T-helper 2 cell treated with Interferon-gamma antibody and Interleukin-4, amounts not matched to agents 5 μg/mL and 100 μg/mL, for 36 hours (primary cell): ENCODE results near the gene NBEAL1.
"Not testable (repeated sequence)": the region's sequence is repeated elsewhere in the genome, so short reads cannot be mapped to it uniquely, and the experiment has no call there.

ENCODE experiments used
- DNase-seq: peaks from one replicate; pipeline ENCODE4 v3.0.0; 2021; ENCODE audit warnings: low spot score
- H3K27ac Mint-ChIP-seq: one replicate; pipeline ENCODE4 v1.8.0; 2021; ENCODE audit warnings: mild to moderate bottlenecking, mixed read lengths
- H3K27me3 Mint-ChIP-seq: one replicate; pipeline ENCODE4 v1.8.0; 2021; ENCODE audit warnings: low read depth, mixed read lengths
- H3K36me3 Mint-ChIP-seq: one replicate; pipeline ENCODE4 v1.8.0; 2021; ENCODE audit warnings: low read depth, mixed read lengths
- H3K4me1 Mint-ChIP-seq: one replicate; pipeline ENCODE4 v1.8.0; 2021; ENCODE audit warnings: low read depth, mixed read lengths
- H3K4me3 Mint-ChIP-seq: one replicate; pipeline ENCODE4 v1.8.0; 2022; ENCODE audit warnings: mild to moderate bottlenecking, moderate library complexity, mixed read lengths
- H3K9me3 Mint-ChIP-seq: one replicate; pipeline ENCODE4 v1.8.0; 2021; ENCODE audit warnings: mixed read lengths

Gene NBEAL1

DNA sequence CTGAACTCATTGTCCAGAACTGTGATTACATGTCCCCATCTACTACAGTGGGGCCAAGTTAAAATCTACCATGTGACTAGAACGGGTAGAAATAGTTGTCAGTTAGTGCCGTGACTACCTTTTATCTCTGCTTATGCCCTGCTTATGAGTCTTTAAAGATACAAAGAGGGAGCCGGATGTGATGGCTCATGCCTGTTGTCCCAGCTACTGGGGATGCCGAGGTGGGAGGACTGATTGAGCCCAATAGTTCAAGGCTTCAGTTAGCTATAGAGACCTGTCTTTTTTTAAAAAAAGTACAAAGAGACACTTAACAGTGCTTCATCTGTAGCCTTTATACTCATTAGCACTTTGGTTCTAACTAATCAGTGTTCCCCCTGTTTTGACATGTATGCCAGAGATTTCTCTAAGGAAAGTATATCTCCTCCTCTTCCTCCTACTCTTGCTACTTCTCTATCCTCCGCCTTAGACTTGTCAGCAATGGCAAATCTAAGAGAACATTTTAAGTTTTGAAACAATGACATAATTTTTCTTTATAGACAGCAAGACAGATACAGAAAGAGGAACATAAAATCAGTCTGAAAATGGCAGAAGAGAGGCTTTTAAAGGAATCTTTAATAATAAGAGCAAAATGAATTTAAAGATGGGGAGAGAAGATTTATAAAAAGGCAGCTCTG is 45.0 kb downstream of the NBEAL1 start:
- Mint-ChIP-seq H3K9me3 (no peaks in the 10 kb centered on the region), H3K4me3 (no peak overlapping the region), H3K4me1 (no peaks in the 10 kb centered on the region), H3K36me3 (peaks cover 3% of the 10 kb centered on the region), H3K27me3 (no peaks in the 10 kb centered on the region), H3K27ac (no peak overlapping the region)
- DNase-seq: no peak

DNA sequence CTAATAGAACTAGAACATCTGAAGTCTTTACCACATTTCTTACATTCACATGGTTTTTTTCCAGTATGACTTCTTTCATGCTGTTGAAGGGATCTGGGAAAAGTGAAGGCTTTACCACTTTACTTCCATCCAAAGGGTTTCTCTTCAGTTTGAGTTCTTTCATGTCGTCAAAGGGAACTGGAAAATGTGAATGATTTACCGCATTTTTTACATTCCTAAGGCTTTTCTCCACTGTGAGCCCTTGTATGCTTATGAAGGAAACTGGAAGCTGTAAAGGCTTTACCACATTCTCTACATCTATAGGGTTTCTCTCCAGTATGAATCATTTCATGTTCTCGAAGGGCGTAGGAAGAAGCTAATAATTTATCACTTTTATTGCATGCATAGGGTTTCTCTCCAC is 46.7 kb downstream of the NBEAL1 start:
- Mint-ChIP-seq H3K4me1 (no peaks in the 10 kb centered on the region), H3K36me3 (peaks cover 3% of the 10 kb centered on the region), H3K9me3 (no peaks in the 10 kb centered on the region), H3K27me3 (no peaks in the 10 kb centered on the region), H3K27ac (no peak overlapping the region), H3K4me3 (no peak overlapping the region)
- DNase-seq: no peak

DNA sequence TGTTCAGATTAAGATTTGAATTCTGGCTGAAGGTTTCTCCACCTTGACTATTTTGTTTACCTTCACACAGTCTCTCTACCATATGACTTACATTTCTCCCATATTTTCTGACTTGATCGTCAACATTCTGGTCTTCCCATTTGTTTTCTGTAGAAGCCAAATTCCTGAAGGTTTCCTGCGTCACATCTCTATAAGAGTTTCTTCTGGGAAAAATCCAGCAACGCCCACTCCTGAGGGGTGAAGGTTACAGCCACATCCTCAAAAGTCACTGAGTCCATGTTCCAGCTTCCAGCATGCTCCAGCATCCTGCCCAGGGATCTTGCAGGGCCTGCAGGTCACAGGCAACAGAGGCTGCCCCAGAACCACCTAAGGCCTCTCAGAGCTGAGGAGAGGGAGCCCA is 47.5 kb downstream of the NBEAL1 start:
- H3K4me3 Mint-ChIP-seq: no peak overlapping the region
- no peaks in the 10 kb centered on the region for H3K4me1 Mint-ChIP-seq
- H3K9me3 Mint-ChIP-seq: no peaks in the 10 kb centered on the region
- peaks cover 3% of the 10 kb centered on the region for H3K36me3 Mint-ChIP-seq
- no peak overlapping the region for H3K27ac Mint-ChIP-seq
- no peaks in the 10 kb centered on the region for H3K27me3 Mint-ChIP-seq
- DNase-seq: no peak

DNA sequence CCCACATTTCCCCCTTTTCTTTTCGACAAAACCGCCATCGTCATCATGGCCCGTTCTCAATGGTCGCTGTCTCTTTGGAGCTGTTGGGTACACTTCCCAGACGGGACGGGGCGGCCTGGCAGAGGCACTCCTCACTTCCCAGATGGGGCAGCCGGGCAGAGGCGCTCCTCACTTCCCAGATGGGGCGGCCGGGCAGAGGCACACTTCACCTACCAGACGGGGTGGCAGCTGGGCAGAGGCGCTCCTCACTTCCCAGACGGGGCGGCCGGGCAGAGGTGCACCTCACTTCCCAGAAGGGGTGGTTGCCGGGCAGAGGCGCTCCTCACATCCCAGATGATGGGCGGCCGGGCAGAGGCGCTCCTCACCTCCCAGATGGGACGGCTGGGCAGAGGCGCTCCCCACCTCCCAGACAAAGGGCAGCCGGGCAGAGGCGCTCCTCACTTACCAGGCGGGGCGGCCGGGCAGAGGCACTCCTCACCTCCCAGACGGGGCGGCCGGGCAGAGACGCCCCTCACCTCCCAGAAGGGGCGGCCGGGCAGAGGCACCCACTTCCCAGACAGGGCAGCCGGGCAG is 51.9 kb downstream of the NBEAL1 start:
- H3K4me3 Mint-ChIP-seq, H3K36me3 Mint-ChIP-seq, DNase-seq, H3K9me3 Mint-ChIP-seq, H3K4me1 Mint-ChIP-seq, H3K27me3 Mint-ChIP-seq, H3K27ac Mint-ChIP-seq: not testable (repeated sequence)

DNA sequence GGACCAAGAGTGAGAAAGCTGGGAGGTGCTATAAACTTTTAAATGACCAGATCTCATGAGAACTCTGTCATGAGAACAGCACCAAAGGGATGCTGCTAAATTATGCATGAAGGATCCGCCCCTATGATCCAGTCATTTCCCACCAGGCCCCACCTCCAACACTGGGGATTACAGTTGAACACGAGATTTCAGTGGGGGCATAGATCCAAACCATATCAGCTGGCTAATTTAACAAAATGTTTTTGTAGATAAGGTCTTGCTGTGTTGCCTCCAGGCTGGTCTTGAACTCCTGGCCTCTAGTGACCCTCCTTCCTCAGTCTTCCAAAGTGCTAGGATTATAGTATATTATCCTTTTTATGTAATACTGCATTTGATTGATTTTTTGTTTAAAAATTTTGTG is 56.0 kb downstream of the NBEAL1 start:
- H3K9me3 Mint-ChIP-seq: no peaks in the 10 kb centered on the region

DNA sequence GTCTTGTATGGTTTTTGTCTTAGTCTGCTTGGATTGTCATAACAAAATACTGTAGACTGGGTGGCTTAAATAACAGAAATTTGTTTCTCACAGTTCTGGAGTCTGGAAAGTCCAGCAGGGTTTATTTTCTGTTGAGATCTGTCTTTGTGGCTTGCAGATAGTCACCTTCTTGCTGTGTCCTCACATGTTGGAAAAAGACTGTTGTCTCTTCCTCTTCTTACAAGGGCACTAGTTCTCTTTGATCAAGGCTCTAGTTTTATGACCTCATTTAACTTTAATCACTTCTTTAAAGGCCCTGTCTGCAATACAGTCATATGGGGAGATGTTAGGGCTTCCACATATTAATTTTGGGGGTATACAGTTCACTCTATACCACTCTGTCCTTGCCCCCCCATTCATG is 56.5 kb downstream of the NBEAL1 start:
- no peak for DNase-seq
- Mint-ChIP-seq H3K36me3 (peaks cover 4% of the 10 kb centered on the region), H3K9me3 (no peaks in the 10 kb centered on the region), H3K27ac (no peak overlapping the region), H3K27me3 (no peaks in the 10 kb centered on the region), H3K4me1 (peaks cover 6% of the 10 kb centered on the region), H3K4me3 (no peak overlapping the region)

More for the DNA sequence above, 56.0 kb downstream of the NBEAL1 start:
- no peak for DNase-seq
- Mint-ChIP-seq H3K36me3 (peaks cover 4% of the 10 kb centered on the region), H3K4me3 (no peak overlapping the region), H3K27ac (no peak overlapping the region), H3K4me1 (peaks cover 6% of the 10 kb centered on the region), H3K27me3 (no peaks in the 10 kb centered on the region)

DNA sequence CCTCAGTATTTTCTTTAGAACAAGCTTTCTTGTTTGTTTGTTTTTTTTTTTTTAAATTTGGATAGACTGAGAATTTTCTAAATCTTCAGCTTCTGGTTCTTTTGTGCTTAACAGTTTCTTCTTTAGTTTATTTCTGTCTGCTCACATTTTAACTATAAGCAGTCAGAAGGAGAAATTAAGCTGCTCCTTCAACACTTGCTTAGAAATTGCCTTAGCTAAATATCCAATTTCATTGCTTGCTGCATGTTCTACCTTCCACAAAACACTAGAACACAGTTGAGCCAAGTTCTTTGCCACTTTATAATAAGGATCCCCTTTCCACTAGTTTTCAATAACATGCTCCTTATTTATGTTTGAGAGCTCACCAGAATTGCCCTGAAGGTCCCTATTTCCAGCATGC is 57.7 kb downstream of the NBEAL1 start:
- Mint-ChIP-seq H3K27me3 (no peaks in the 10 kb centered on the region), H3K4me3 (no peak overlapping the region), H3K9me3 (no peaks in the 10 kb centered on the region), H3K36me3 (peaks cover 4% of the 10 kb centered on the region), H3K4me1 (peaks cover 6% of the 10 kb centered on the region), H3K27ac (no peak overlapping the region)
- DNase-seq: no peak

DNA sequence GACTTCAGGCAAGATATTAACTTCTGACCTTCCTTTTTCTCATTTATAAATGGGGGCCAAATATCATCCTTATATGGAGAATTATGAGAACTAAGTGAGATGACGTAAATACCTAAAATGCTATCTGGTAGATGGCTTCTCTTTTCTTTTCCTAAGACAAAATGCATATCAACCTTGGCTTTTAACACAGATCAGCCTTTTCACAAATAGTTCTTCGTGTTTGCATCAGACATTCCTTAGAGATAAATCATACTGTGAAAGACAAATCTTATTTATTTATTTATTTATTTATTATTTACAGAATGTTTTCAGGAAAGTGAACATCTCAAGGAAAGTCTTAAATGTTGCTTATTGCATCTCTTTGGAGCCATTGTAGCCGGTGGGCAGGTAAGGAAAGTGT is 62.8 kb downstream of the NBEAL1 start:
- Mint-ChIP-seq H3K36me3 (peaks cover 1% of the 10 kb centered on the region), H3K4me3 (no peak overlapping the region), H3K4me1 (no peaks in the 10 kb centered on the region), H3K9me3 (no peaks in the 10 kb centered on the region), H3K27me3 (no peaks in the 10 kb centered on the region), H3K27ac (no peak overlapping the region)
- no peak for DNase-seq

DNA sequence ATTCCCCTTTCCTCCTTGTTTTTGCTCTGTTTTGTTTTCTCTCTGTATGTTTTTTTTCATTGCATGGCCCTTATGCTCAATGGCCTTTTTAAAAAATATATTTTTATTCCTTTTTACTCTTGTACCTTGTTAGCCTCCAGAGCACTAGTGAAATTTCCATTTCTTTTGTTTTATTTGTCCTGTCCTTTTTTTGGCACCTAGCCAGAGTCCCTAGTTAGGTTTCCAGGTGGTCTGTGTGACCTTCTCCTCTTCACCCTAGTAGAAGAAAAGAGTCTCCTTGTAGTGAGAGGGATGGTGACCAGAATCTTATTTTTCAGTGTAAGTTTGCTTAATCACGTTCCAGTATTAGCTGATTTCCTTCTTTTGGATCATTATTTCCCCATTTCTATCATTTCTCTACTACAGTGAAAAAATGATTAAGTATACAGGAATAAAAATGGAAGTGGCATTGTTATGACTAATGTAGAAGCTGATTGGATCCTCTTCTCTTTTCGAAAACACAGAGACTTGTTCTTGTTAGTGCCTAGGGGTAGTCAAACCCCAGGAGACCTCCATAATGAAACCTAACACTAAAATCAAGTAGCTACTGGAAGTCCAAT is 65.9 kb downstream of the NBEAL1 start:
- Mint-ChIP-seq H3K36me3 (no peaks in the 10 kb centered on the region), H3K9me3 (no peaks in the 10 kb centered on the region), H3K27ac (no peak overlapping the region), H3K4me3 (no peak overlapping the region), H3K27me3 (no peaks in the 10 kb centered on the region), H3K4me1 (peaks cover 15% of the 10 kb centered on the region)
- no peak for DNase-seq

DNA sequence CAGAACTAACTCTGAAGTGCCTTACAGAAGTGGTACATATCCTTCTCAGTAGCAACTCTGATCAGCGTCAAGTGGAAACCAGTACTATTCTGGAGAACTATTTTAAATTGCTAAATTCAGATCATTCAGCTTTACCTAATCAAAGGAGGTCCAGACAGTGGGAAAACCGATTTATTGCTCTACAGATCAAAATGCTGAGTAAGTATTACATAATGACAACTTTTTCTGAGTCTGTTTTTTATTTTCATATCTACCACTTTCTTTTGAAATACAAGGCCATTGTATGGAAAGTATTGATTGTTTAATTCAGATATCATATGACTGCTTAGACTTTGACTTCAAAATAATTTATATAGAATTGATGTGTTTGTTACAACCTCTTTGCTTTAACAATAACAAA is 68.7 kb downstream of the NBEAL1 start:
- DNase-seq: no peak
- H3K27ac Mint-ChIP-seq: no peak overlapping the region
- no peak overlapping the region for H3K4me3 Mint-ChIP-seq
- no peaks in the 10 kb centered on the region for H3K9me3 Mint-ChIP-seq
- H3K36me3 Mint-ChIP-seq: peaks cover 2% of the 10 kb centered on the region
- peaks cover 15% of the 10 kb centered on the region for H3K4me1 Mint-ChIP-seq
- no peaks in the 10 kb centered on the region for H3K27me3 Mint-ChIP-seq

DNA sequence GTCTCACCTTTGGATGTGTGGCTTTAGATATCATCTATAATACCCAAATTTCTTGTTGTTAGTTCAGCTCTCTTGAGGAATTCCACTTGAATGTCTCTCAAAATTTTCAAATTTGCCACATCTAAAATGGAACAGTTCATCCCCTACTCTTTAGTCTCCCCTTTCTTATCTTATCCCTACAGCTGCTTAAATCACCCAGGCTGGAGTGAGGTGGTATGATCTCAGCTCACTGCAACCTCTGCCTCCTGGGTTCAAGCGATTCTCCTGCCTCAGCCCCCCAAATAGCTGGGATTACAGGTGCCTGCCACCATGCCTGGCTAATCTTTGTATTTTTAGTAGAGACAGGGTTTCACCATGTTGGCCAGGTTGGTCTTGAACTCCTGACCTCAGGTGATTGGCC is 71.7 kb downstream of the NBEAL1 start:
- H3K9me3 Mint-ChIP-seq, DNase-seq, H3K27me3 Mint-ChIP-seq, H3K36me3 Mint-ChIP-seq, H3K27ac Mint-ChIP-seq, H3K4me3 Mint-ChIP-seq: not testable (repeated sequence)
- H3K4me1 Mint-ChIP-seq: peaks cover 15% of the 10 kb centered on the region

DNA sequence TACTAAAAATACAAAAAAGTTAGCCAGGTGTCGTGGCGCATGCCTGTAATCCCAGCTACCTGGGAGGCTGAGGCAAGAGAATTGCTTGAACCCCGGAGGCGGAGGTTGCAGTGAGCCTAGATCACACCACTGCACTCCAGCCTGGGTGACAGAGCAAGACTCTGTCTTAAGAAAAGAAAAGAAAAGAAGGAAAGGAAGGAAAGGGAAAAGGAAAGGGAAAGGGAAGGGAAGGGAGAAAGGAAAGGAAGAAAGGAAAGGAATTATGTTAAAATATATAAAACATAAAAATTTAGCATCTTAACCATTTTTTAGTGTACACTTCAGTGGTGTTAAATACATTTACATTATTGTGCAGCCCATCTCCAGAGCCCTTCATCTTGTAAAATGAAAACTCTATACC is 76.0 kb downstream of the NBEAL1 start:
- not testable (repeated sequence) for H3K27ac Mint-ChIP-seq, H3K4me1 Mint-ChIP-seq, H3K27me3 Mint-ChIP-seq, H3K9me3 Mint-ChIP-seq, DNase-seq, H3K4me3 Mint-ChIP-seq, H3K36me3 Mint-ChIP-seq

DNA sequence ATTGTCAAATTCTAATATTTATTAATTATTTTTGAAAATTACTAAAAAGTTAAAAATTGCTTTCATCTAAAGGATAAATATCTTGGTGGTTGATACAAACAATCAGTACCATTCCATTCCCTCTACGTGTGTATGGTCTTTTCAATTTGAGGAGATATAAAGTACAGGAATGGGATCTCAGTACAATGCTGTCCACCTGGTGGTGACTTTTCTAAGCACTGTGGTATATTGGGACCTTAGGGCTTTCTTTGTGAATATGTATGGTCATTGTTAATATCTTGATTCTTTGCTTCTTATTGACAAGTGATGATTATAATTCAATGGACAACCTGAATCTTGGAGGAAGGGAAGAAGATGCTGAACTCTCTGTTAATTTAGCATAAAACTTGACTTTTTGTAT is 83.1 kb downstream of the NBEAL1 start:
- H3K27ac Mint-ChIP-seq: no peak overlapping the region
- no peak overlapping the region for H3K4me3 Mint-ChIP-seq
- H3K27me3 Mint-ChIP-seq: no peaks in the 10 kb centered on the region
- peaks cover 15% of the 10 kb centered on the region for H3K36me3 Mint-ChIP-seq
- DNase-seq: no peak
- H3K9me3 Mint-ChIP-seq: peaks cover 4% of the 10 kb centered on the region
- H3K4me1 Mint-ChIP-seq: peaks cover 2% of the 10 kb centered on the region

DNA sequence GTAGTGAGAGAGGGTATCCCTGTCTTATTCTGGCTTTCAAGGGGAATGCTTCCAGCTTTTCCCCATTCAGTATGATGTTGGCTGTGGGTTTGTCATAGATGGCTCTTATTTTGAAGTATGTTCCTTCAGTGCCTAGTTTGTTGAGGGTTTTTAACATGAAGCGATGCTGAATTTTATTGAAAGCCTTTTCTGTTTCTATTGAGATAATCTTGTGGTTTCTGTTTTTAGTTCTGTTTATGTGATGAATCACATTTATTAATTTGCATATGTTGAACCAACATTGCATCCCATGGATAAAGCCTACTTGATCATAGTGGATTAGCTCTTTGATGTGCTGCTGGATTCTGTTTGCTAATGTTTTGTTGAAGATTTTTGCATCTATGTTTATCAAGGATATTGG is 87.7 kb downstream of the NBEAL1 start:
- H3K27me3 Mint-ChIP-seq, H3K4me1 Mint-ChIP-seq, H3K4me3 Mint-ChIP-seq, H3K27ac Mint-ChIP-seq, DNase-seq: not testable (repeated sequence)
- peaks cover 27% of the 10 kb centered on the region for H3K9me3 Mint-ChIP-seq
- H3K36me3 Mint-ChIP-seq: peaks cover 31% of the 10 kb centered on the region

DNA sequence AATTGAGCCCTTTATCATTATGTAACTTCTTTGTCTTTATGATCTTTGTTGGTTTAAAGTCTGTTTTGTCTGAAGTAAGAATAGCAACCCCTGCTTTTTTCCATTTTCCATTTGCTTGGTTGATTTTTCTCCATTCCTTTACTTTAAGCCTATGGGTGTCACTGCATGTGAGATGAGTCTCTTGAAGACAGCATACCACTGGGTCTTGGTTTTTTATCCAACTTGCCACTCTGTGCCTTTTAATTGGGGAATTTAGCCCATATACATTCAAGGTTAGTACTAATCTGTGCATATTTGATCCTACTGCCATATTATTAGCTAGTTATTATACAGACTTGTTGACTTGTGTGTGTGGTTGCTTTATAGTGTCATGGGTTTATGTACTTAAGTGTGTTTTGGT is 89.6 kb downstream of the NBEAL1 start:
- no peak overlapping the region for H3K27ac Mint-ChIP-seq
- peaks cover 27% of the 10 kb centered on the region for H3K9me3 Mint-ChIP-seq
- H3K36me3 Mint-ChIP-seq: peaks cover 36% of the 10 kb centered on the region
- no peaks in the 10 kb centered on the region for H3K27me3 Mint-ChIP-seq
- peaks cover 2% of the 10 kb centered on the region for H3K4me1 Mint-ChIP-seq
- no peak for DNase-seq
- H3K4me3 Mint-ChIP-seq: no peak overlapping the region
